Measurements from ENCODE around the gene GAB3. TPM values are rescaled to one million over a fixed set of nuclear protein-coding genes. Genes with fewer than 3 reads are reported as not detected.

GAB3 gene
- total RNA-seq, 1 experiment from 2014 or later, result not detected

GRCh38 chrX:154728431-154729190 is 22.3 kb downstream of the GAB3 start:
- DNase-seq, result no peak
- intact Hi-C loops (cut with micrococcal nuclease; ENCODE audit: unreplicated experiment), result no loop called here
- Histone ChIP-seq H3K36me3 (ENCODE audit: control insufficient read depth, insufficient read depth, low read length) (no peaks in the 10 kb centered on the region), H3K27me3 (replicated peaks; ENCODE audit: control insufficient read depth, insufficient read depth, low read length) (no peaks in the 10 kb centered on the region), H3K4me3 (ENCODE audit: low read depth, low read length) (no peak overlapping the region), H3K9me3 (no peaks in the 10 kb centered on the region), H3K4me1 (no peaks in the 10 kb centered on the region)
- no peaks in the 10 kb centered on the region for H3K36me3 Mint-ChIP-seq (ENCODE audit: insufficient read depth, unreplicated experiment)
- H3K27ac Mint-ChIP-seq (ENCODE audit: unreplicated experiment), result no peak overlapping the region
- H3K9me3 Mint-ChIP-seq (ENCODE audit: unreplicated experiment), result no peaks in the 10 kb centered on the region
- H3K4me1 Mint-ChIP-seq (ENCODE audit: low read depth, unreplicated experiment), result no peaks in the 10 kb centered on the region
- no TSS peak for BruUV-seq (replicated peaks)
- H3K27me3 Mint-ChIP-seq (ENCODE audit: insufficient read depth, unreplicated experiment), result peaks cover 11% of the 10 kb centered on the region
- ChIA-PET CTCF (no interaction called here), POLR2A (no interaction called here)
- no peak for TF ChIP-seq CTCF (IDR thresholded peaks at IDR 0.05; ENCODE audit: insufficient read depth in 1 of 2, low read depth in 1 of 2, low read length in 1 of 2, severe bottlenecking in 1 of 2, unreplicated experiment in 1 of 2)
- no peak overlapping the region for H3K4me3 Mint-ChIP-seq (ENCODE audit: unreplicated experiment)

GRCh38 chrX:154727871-154728270 is 23.0 kb downstream of the GAB3 start:
- H3K4me3 Mint-ChIP-seq (ENCODE audit: unreplicated experiment), result no peak overlapping the region
- H3K4me1 ChIP-seq, result no peaks in the 10 kb centered on the region
- H3K27me3 Mint-ChIP-seq (ENCODE audit: insufficient read depth, unreplicated experiment), result peaks cover 11% of the 10 kb centered on the region
- no peak for DNase-seq
- H3K27me3 ChIP-seq (replicated peaks; ENCODE audit: control insufficient read depth, insufficient read depth, low read length), result no peaks in the 10 kb centered on the region
- no peak overlapping the region for H3K27ac Mint-ChIP-seq (ENCODE audit: unreplicated experiment)
- H3K9me3 Mint-ChIP-seq (ENCODE audit: unreplicated experiment), result no peaks in the 10 kb centered on the region
- no peaks in the 10 kb centered on the region for H3K36me3 Mint-ChIP-seq (ENCODE audit: insufficient read depth, unreplicated experiment)
- no peaks in the 10 kb centered on the region for H3K4me1 Mint-ChIP-seq (ENCODE audit: low read depth, unreplicated experiment)
- POLR2A ChIA-PET, result no interaction called here
- intact Hi-C loops (cut with micrococcal nuclease; ENCODE audit: unreplicated experiment), result no loop called here
- CTCF ChIA-PET, result no interaction called here
- H3K4me3 ChIP-seq (ENCODE audit: low read depth, low read length), result no peak overlapping the region
- BruUV-seq (replicated peaks), result no TSS peak
- TF ChIP-seq CTCF (IDR thresholded peaks at IDR 0.05; ENCODE audit: insufficient read depth in 1 of 2, low read depth in 1 of 2, low read length in 1 of 2, severe bottlenecking in 1 of 2, unreplicated experiment in 1 of 2), result no peak
- no peaks in the 10 kb centered on the region for H3K36me3 ChIP-seq (ENCODE audit: control insufficient read depth, insufficient read depth, low read length)
- no peaks in the 10 kb centered on the region for H3K9me3 ChIP-seq

GRCh38 chrX:154727418-154727817 is 23.5 kb downstream of the GAB3 start:
- ChIA-PET POLR2A (no interaction called here), CTCF (no interaction called here)
- peaks cover 11% of the 10 kb centered on the region for H3K27me3 Mint-ChIP-seq (ENCODE audit: insufficient read depth, unreplicated experiment)
- H3K36me3 ChIP-seq (ENCODE audit: control insufficient read depth, insufficient read depth, low read length), result no peaks in the 10 kb centered on the region
- no peak overlapping the region for H3K4me3 ChIP-seq (ENCODE audit: low read depth, low read length)
- H3K27ac Mint-ChIP-seq (ENCODE audit: unreplicated experiment), result no peak overlapping the region
- no peaks in the 10 kb centered on the region for H3K27me3 ChIP-seq (replicated peaks; ENCODE audit: control insufficient read depth, insufficient read depth, low read length)
- H3K4me1 ChIP-seq, result no peaks in the 10 kb centered on the region
- no TSS peak for BruUV-seq (replicated peaks)
- H3K9me3 Mint-ChIP-seq (ENCODE audit: unreplicated experiment), result no peaks in the 10 kb centered on the region
- no peaks in the 10 kb centered on the region for H3K36me3 Mint-ChIP-seq (ENCODE audit: insufficient read depth, unreplicated experiment)
- no peak overlapping the region for H3K4me3 Mint-ChIP-seq (ENCODE audit: unreplicated experiment)
- no peaks in the 10 kb centered on the region for H3K9me3 ChIP-seq
- no peaks in the 10 kb centered on the region for H3K4me1 Mint-ChIP-seq (ENCODE audit: low read depth, unreplicated experiment)
- intact Hi-C loops (cut with micrococcal nuclease; ENCODE audit: unreplicated experiment), result no loop called here
- no peak for TF ChIP-seq CTCF (IDR thresholded peaks at IDR 0.05; ENCODE audit: insufficient read depth in 1 of 2, low read depth in 1 of 2, low read length in 1 of 2, severe bottlenecking in 1 of 2, unreplicated experiment in 1 of 2)
- DNase-seq, result no peak

Measured in Caco-2 (cell line).